Fibroblast of upper back skin (primary cell): ENCODE data around the gene U2AF1L4.
"Not testable (repeated sequence)": the region's sequence is repeated elsewhere in the genome, so short reads cannot be mapped to it uniquely, and the experiment has no call there.

Source experiments
- DNase-seq: peaks from one replicate; pipeline ENCODE4 v3.0.0-alpha.2; 2013

U2AF1L4 gene

GRCh38 chr19:35780058-35780457 is 34.8 kb upstream of the U2AF1L4 start:
- no peak for DNase-seq

- no peak for DNase-seq
Measured at GRCh38 chr19:35779033-35779432, 33.8 kb upstream of the U2AF1L4 start.

GRCh38 chr19:35777961-35778360 is 32.7 kb upstream of the U2AF1L4 start:
- no peak for DNase-seq

- no peak for DNase-seq
Measured at GRCh38 chr19:35777086-35777841, 32.0 kb upstream of the U2AF1L4 start.

GRCh38 chr19:35776102-35776788 is 31.0 kb upstream of the U2AF1L4 start:
- no peak for DNase-seq

DNA sequence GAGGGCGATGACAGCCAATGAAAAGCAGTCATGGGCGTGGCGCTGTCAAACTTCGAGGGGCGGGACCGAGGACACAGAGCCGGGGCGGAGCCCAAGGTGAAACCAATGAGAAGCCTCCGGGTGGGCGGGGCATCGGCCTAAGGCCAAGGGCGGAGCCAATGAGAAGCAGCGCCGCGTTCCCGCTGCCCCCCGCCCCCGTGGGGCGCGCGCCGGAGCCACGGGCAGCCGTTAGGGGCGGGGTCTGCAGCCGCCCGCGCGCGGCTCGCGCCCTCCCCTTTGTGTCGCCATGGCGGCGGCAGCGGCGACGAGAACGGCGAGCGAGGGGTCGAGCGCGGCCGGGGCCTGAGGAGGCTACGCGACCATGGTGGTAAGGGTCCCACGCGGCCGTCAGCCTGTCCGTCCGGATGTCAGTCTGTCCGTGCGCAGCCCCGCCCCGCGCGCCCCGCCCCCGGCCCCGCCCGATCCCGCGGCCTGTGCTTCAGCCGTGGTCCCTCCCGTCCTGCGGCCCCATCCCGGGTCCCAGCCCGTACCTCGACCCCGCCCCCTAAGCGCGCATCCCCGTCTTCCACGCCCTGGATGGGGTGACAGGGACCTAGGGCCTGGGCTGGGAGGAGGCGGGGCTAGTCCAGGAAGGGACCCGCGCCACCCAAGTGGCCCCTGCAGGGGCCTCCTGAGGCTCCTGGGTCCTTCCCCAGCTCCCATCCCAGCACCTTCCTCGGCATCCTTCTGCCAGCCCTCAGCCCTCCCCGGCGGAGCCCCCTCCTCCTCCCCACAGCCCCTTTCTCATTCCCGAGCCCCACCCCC is 30.3 kb upstream of the U2AF1L4 start, which contains the start of gene ARHGAP33:
ARHGAP33 (plus strand) TSS at position 267 of the 804 bp plus-strand sequence; CDS start at position 362, 95 bp downstream.
- peak; percentile 97 for DNase-seq

DNA sequence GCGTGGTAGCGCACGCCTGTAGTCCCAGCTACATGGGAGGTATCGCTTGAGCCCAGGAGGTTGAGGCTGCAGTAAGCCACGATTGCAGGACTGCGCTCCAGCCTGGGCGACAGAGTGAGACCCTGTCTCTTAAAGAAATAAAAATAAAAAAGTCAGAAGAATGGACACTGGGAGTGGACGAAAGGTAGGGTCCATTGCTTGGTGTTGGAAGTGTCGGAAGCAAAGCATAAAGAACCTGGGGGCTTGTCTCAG is 29.8 kb upstream of the U2AF1L4 start:
- no peak for DNase-seq

- DNase-seq, result no peak
Measured at GRCh38 chr19:35774274-35775045, 29.2 kb upstream of the U2AF1L4 start.

DNA sequence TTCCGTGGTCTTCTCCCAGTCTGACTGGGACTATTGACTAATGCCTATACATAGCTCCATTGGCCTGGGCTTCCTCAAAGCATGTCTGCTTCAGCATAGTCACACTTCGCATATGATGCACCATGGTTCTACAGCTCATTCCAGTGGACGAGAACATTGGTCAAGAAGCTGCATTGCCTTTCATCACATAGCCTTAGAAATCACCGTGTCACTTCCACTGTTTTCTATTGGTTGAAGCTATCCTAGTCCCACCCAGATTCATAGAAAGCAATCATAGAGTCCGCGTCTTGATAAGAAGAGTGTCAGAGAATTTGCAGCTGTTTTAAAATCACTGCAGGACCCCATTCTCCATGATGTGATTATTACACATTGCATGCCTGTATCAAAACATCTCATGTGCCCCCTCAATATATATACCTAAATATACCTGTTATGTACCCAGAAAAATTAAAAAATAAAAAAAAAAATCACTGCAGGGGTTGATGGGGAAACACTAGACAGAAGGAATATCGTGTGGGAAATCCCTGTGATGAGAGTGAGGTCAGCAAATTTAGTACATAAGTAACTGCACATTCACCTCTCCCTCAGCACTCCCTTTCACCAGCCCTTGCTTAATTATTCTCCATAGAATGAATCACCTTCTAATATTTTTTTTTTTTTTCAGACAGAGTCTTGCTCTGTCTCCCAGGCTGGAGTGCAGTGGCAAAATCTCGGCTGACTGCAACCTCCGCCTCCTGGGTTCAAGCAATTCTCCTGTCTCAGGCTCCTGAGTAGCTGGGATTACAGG is 28.0 kb upstream of the U2AF1L4 start:
- no peak for DNase-seq

DNA sequence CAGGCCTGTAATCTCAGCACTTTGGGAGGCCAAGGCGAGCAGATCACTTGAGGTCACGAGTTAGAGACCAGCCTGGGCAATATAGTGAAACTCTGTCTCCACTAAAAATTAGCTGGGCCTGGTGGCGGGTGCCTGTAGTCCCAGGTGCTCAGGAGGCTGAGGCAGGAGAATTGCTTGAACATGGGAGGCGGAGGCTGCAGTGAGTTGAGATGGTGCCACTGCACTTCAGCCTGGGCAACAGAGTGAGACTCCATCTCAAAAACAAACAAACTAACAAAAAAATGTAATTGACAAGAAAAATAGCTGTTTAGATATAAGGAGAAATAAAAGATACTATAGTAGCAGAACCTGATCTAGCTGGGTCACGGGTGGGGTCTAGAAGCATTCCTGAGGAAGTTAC is 27.1 kb upstream of the U2AF1L4 start:
- not testable (repeated sequence) for DNase-seq

DNA sequence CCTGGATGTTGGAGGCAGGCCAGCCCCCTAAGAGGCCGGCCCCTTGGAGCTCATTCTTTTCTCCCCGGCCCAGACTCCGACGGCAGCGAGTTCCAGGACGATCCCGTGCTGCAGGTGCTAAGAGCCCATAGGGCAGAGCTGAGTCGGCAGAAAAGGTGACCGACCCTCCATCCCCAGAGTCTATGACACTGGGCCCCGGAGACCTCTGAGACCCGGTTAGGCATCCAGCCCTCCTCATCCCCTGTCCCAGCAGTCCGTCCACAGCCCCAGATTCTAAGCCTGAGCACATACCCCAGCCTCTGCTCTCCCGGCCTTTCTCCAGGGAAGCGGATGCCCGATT is 22.8 kb upstream of the U2AF1L4 start:
- no peak for DNase-seq

- no peak for DNase-seq
Measured at GRCh38 chr19:35767288-35768081, 22.3 kb upstream of the U2AF1L4 start.

DNA sequence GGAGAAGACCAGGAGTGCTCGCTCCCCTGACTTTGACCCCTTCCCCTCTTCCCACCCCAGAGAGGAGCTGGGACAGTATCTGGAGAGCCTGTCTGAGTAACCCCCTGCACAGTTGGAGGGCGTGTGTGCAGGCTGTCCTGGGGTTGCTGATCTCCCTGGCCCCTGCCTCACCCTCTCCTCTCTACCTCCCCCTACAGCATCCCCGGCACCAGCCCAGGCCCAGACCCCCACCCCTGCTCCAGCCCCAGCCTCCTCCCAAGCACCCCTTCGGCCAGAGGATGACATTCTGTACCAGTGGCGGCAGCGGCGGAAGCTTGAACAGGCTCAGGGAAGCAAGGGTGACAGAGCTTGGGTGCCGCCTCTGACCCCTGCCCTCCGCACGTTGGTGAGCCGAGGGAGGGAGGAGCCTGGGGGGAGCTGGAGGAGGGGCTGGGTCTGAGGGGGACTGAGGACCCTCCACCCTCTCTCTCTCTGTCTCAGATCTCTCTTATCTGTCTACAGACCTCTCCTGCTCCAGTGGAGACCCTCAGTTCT is 21.4 kb upstream of the U2AF1L4 start:
- DNase-seq, result no peak

DNA sequence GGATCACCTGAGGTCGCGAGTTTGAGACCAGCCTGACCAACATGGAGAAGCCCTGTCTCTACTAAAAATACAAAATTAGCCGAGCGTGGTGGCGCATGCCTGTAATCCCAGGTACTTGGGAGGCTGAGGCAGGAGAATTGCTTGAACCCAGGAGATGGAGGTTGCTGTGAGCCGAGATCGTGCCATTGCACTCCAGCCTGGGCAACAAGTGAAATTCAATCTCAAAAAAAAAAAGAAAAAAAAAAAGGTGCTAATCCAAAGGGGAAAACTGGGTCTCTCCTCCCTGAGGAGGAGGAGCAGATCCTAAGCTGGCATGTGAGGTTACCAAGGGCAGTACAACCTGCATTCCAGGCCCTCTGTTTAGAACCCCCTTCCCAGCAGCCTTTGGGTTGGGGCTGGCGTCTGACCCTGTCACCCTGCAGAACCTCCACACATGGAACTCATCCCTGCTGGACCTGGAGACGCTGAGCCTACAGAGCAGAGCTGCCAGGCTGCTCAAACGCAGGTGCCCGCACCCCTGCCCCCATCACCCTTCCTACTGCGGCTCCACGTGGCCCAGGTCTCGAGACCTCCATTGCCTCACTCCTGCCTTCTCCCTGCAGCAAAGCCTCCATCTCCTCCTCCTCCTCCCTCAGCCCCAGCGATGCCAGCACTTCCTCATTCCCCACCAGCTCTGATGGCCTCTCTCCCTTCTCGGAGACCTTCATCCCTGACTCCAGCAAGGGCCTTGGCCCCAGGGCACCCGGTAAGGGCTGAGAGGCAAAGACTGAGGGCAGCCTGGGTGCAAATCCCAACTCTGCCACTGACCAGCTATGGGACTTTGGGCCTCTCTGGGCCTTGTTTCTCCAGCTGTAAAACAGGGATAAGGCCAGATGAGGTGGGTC is 19.5 kb upstream of the U2AF1L4 start:
- no peak for DNase-seq

- no peak for DNase-seq
Measured at GRCh38 chr19:35760711-35761349, 15.6 kb upstream of the U2AF1L4 start.

DNA sequence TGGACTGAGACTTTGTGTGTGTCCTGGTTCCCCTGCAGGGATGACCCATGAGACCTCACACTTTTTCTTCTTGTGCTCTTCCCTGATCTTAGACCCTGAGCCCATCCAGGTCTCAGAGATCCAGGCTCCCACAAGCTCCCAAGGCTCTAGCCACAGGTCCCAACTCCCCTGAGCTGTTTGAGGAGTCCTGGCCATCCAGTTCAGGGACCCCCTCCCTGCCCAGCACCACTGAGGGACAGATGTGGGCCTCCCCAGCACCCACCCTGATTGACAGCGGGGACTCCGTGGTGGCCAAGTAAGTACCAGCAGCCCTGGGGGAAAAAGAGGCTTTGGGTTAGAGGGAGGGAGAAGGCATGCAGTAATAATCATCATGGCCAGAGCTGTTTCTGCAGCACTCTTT is 14.5 kb upstream of the U2AF1L4 start:
- DNase-seq, result no peak

- peak; percentile 100 for DNase-seq
Measured at GRCh38 chr19:35757749-35758608, 12.8 kb upstream of the U2AF1L4 start, which contains the start of gene PROSER3. PROSER3 (plus strand) TSS chr19:35758176; CDS start chr19:35758216, 40 bp downstream.

- DNase-seq, result peak; percentile 97
Measured at GRCh38 chr19:35757231-35757748, 12.1 kb upstream of the U2AF1L4 start.
